COR-L47 (cell line): Measurements from ENCODE around the gene G6PD.
"Not testable (repeated sequence)": the region's sequence is repeated elsewhere in the genome, so short reads cannot be mapped to it uniquely, and the experiment has no call there.

Experiments
- DNase-seq: peaks from one replicate; lab custom pipeline; 2025; lab: John Stamatoyannopoulos, UW

G6PD gene

DNA sequence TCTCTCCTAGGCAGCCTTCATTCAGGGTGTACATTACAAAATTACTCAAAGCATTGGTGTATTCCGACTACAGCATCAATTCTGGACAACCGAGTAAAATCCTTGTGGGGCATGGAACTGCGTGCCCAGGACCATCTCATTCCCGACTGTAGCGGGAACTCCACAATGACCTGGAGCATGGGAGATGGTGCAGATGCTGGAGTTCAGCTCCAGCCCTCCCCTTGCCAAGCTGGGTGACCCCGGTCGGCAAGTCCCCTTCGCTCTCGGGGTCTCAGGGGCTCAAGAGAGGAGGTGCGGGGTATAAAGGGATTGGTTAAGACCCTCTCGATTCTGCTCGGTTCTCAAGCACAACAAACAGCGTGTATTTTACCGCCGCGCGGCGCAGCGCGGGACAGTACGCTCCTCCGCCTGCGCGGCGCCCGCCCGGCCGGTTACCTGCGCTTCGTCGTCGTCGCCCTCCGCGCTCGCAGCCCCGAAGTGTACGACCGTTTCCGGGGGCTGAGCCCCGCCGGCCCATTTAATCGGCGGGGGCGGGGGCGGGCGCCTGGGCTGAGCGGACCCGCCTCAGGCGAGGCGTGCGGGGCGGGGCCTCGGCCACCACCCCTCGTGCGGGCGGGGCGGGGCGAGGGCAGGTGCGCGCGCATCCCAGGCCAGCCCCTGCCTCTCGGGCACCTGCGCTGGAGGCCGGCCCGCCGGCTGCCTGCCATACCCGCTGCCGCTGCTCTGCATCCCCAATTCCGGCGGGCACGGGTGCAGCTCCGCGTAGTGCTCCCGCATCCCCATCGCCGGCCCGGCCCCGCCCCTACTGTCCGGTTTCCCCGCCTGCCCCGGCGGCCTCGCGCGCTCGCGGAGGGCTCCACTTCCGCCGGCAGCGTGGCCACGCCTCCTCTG is at the start of gene G6PD:
Gene G6PD (minus strand): TSS at position 493 of the 891 bp plus-strand sequence. CDS start 691 bp downstream, outside the sequence.
- peak; percentile 62 for DNase-seq

DNA sequence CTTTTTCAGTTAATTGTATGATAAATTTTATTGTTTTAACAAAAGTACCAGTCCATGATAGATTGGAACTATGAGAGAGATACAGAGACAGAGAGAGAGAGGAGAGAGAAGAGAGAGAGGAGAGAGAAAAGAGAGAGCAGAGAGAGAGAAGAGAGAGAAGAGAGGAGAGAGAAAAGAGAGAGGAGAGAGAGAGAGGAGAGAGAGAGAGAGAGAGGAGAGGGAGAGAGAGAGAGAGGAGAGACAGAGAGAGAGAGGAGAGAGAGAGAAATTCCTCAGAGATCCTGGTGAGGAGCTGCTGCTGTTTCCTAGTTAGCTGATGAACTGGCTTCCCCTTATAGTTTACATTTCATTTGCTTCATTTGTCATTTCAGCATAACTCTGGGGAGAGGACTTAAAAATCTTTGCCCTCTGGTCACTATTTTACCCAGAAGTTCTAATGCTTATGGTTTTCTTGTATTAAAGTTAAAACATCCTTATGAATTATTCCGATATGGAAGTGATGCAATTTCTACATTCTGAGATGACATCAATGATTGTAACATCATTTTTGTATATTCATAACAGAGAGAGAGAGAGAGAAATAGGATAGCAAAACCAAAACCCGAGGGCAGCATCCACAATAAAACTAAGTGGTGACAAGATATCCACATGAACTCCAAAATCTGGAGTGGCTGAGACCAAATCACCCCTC is 49.1 kb upstream of the G6PD start:
- no peak for DNase-seq

DNA sequence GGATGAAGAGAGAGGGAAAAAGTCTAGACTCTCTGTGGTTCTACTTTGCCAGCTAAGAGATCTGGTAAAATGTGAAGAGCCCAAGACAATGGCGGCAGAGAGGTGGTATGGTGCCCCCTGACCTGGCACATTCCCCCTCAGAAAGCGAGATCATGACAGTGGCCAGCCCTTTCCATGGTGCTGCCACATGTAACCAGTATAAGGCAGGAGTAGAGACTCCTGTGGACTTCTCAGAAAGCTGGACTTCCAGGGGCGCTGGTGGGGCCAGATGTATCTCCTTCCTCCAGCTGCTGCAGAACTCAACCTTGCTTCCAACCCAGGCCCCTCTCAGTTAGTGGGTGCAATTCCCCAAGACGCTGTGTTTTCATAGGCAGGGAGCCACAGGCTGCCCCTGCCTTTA is 47.8 kb upstream of the G6PD start:
- no peak for DNase-seq

- DNase-seq: no peak
Measured at GRCh38 chrX:154593201-154593600, 46.6 kb upstream of the G6PD start.

DNA sequence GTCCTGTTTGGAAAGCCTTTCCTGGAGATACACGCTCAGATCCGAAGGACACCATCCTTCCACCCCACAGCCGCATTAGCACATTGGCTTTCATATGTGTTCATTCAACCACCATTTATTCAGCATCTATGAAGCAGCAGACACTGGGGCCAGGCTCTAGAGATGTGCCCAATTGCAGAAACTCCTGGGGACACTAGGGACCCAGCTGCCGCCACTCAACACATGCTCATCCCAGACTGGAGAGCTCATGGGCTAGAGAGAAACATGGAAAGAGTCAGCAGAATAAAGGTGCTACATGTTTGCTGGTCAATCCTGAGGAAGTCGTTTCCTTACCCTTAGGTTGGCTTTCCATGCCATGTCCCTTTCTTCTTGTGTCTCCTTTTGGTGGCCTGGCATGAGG is 45.9 kb upstream of the G6PD start:
- no peak for DNase-seq

- DNase-seq: not testable (repeated sequence)
Measured at GRCh38 chrX:154590415-154590814, 43.8 kb upstream of the G6PD start.

- DNase-seq: not testable (repeated sequence)
Measured at GRCh38 chrX:154584585-154585183, 38.0 kb upstream of the G6PD start, which contains the start of gene CTAG1A. TSS of gene CTAG1A (plus strand) at chrX:154585133. CDS start at chrX:154585207, 74 bp downstream.

DNA sequence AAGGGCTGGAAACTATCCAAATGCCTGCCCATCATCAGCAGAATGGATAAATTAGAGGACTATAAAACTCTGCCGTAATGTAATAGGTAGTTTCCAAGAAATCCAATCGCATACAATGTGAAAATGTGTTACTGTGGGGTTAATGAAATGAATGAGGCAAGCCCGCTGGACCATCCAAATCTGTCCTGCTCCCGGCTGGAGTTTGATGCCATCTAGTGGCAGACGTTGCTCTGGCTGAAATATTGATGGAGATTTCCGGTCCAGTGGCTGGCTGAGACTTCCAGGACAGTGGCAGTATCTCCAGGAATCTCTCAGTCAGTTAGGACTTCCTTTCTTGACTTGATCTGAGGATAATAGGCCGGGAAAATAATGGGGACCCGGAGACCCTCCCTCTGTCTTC is 36.3 kb upstream of the G6PD start:
- DNase-seq: not testable (repeated sequence)

- DNase-seq: not testable (repeated sequence)
Measured at GRCh38 chrX:154575076-154575475, 28.4 kb upstream of the G6PD start.

DNA sequence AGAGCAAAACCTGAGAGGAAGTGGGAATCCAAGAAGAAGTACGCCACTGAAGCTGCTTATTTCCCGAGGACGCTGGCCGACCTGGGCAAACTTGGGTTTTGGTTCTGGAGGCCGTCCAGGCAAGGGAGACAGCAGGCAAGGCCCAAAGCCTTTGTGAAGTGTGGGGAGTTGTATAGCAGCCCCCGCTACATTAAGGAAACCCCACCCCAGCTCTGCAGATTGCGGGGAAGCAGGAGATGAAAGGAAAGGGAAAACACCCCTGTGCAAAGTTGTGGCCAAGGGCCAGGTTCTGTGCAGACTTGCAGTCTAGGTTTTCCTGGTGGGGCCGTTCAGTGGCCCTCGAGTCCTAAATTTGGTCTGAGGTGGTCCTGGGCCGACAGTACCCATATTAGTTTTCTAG is 26.4 kb upstream of the G6PD start:
- DNase-seq: not testable (repeated sequence)

- not testable (repeated sequence) for DNase-seq
Measured at GRCh38 chrX:154570361-154570760, 23.7 kb upstream of the G6PD start.

DNA sequence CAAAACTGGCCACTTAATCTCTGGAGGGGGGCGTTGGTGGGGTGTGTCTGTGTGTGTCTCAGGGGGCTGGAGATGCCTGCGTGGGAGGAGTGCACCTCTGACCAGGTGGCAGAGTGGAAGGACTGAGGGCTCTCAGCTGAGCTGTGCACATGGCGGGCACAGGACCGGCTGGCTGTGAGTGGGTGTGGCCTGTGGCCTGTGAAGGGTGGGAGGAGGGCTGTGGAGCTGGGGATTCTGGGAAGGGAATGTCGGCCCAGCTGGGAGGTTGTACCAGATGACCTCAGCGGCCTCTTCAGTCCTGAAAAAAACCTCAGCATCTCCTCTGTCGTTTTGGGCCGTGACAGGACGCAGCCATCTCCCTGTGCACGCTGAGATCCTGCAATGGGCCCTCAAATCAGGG is 15.6 kb upstream of the G6PD start:
- not testable (repeated sequence) for DNase-seq

DNA sequence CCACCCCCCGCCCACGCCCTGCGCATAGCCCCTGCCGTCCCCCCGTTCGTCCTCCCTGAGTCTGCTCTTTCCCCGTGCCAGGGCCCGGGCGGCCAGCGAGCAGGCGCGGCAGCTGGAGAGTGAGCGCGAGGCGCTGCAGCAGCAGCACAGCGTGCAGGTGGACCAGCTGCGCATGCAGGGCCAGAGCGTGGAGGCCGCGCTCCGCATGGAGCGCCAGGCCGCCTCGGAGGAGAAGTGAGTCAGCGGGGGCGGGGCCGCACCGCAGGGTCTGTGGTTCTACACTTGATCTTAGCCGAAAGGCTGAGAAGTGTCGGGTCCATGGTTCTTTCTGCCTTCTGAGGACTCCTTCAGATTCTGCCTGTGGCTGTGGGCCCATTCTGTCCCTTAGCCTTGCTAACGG is 13.7 kb upstream of the G6PD start:
- not testable (repeated sequence) for DNase-seq

GRCh38 chrX:154558896-154559295 is 12.2 kb upstream of the G6PD start:
- DNase-seq: not testable (repeated sequence)

GRCh38 chrX:154558060-154558690 is 11.5 kb upstream of the G6PD start:
- not testable (repeated sequence) for DNase-seq

DNA sequence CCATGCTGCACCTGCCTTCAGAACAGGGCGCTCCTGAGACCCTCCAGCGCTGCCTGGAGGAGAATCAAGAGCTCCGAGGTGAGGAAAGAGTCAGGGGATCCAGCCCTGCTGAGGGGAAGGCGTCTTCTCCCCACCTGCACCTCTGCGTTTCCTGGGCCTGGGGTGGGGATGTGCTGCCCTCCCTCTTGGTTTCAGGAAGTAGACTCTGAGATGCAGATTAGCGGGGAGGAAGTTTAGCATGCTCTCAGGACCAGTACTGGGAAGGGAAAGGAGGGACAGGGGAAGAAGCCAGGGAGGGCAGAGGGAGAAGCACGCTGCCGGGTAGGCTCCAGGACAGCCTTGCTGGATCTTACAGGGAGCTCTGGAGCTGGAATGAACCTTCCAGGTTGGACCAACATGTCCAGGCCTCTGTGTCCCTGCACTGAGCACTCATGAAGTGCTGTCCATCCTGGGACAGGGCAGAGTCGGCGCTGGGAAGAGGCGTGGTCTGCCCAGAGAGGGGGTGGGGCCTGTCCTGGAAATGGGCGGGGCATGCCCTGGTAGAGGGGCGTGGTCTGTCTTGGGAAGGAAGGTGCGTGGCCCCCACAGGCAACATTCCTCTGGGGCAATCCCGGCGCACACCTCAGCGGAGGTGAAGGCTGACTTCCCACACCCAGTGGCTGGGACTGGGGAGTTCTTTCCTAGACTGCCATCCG is 5.6 kb upstream of the G6PD start:
- DNase-seq: not testable (repeated sequence)

- no peak for DNase-seq
Measured at GRCh38 chrX:154549766-154550165, 3.1 kb upstream of the G6PD start.

DNA sequence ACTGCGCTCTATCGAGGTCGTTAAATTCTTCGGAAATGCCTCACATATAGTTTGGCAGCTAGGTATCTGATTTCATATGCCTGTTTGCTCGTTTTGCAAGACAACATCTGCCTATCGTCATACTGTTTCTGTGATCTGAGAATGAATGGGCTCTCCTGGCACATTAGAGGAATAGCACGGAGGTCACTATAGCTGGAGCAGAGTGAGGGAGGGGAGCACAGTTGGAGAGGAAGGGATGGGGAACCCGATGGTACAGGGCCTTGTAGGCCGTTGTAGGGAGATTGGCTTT is 1.3 kb upstream of the G6PD start:
- DNase-seq: no peak

- peak; percentile 74 for DNase-seq
Measured at GRCh38 chrX:154547245-154548027, 790 bp upstream of the G6PD start, which contains the start of gene IKBKG. TSS of gene IKBKG (plus strand) at chrX:154547620. CDS start at chrX:154552003, 4,383 bp downstream.

- no peak for DNase-seq
Measured at GRCh38 chrX:154545673-154546274, 872 bp downstream of the G6PD start.
